Retinal pigment epithelial cell (primary cell): Measurements from ENCODE around the gene KIAA1549.

Experiments
- DNase-seq: peaks from one replicate; pipeline ENCODE4 v3.0.0-alpha.2; 2010; ENCODE audit warnings: low read depth
- H3K4me3 ChIP-seq: 2 replicates; pipeline ENCODE4 v1.5.1; 2011; ENCODE audit warnings: mild to moderate bottlenecking, low read length, control low read depth, moderate library complexity
- TF ChIP-seq, protein P1 (sequence below): conservative IDR thresholded peaks from 2 replicates; pipeline ENCODE4 v1.5.1; 2011; ENCODE audit warnings: low read depth, low read length, control low read depth, inconsistent platforms

Gene KIAA1549

GRCh38 chr7:138952791-138953190 lies 28.4 kb downstream of the KIAA1549 start:
- no peak for DNase-seq
- TF ChIP-seq, protein P1, sequence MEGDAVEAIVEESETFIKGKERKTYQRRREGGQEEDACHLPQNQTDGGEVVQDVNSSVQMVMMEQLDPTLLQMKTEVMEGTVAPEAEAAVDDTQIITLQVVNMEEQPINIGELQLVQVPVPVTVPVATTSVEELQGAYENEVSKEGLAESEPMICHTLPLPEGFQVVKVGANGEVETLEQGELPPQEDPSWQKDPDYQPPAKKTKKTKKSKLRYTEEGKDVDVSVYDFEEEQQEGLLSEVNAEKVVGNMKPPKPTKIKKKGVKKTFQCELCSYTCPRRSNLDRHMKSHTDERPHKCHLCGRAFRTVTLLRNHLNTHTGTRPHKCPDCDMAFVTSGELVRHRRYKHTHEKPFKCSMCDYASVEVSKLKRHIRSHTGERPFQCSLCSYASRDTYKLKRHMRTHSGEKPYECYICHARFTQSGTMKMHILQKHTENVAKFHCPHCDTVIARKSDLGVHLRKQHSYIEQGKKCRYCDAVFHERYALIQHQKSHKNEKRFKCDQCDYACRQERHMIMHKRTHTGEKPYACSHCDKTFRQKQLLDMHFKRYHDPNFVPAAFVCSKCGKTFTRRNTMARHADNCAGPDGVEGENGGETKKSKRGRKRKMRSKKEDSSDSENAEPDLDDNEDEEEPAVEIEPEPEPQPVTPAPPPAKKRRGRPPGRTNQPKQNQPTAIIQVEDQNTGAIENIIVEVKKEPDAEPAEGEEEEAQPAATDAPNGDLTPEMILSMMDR, result no peak
- H3K4me3 ChIP-seq, result no peak overlapping the region

DNA sequence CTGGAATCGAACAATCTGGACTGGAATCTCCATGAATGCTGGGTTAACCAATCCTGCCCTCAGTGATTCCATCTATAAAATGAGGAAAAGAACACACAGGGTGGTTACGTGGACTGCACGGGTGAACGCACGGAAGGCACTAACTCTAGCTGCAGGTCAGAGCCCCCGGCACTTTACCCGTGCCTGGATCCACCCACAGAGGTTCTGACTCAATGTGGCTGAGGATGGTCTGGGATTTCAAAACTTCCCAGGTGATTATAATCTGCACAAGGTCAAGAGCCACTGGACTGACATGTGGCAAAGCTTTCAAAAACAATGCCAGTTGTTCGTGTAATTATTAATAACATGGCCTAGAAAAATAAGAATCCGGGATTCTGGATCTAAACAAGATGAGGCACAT lies 29.2 kb downstream of the KIAA1549 start:
- no peak overlapping the region for H3K4me3 ChIP-seq
- no peak for DNase-seq
- TF ChIP-seq, protein P1, result no peak

DNA sequence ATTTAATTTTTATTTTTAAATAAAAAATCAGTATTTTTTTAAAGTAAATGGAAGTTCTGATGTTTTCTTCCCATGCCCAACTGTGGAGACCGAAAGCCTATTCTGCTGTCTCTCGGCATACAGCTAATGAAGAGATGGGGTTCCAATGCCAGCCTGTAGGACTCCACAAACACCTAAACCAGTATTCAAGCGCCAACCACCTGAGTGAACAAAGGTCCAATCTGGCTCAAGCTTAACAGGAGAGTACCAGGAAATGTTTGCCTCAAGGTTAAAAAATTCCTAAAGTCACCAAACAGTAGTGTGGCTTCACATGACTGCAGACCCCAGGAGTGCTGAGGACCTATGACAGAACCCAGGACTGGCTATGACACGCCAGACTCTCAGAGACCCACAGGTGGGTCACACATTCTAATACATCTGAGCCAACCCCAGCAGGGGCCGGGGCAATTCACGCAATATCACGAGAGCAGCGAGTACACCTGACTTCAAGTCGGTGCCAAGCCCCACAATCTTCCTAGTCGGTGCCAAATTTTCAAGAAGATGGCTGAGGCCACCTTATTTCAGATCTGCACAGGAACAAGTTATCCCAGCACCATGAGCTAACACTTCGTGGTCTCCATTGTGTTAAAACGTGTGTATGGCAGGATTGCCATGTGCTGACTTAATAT lies 31.6 kb downstream of the KIAA1549 start:
- TF ChIP-seq, protein P1, result no peak
- H3K4me3 ChIP-seq, result no peak overlapping the region

GRCh38 chr7:138948403-138948802 lies 32.8 kb downstream of the KIAA1549 start:
- DNase-seq, result no peak
- no peak overlapping the region for H3K4me3 ChIP-seq
- TF ChIP-seq, protein P1, result no peak

More for the DNA sequence above, 31.6 kb downstream of the KIAA1549 start:
- DNase-seq, result no peak

GRCh38 chr7:138945821-138946220 lies 35.4 kb downstream of the KIAA1549 start:
- no peak for DNase-seq
- no peak overlapping the region for H3K4me3 ChIP-seq
- TF ChIP-seq, protein P1, result no peak

DNA sequence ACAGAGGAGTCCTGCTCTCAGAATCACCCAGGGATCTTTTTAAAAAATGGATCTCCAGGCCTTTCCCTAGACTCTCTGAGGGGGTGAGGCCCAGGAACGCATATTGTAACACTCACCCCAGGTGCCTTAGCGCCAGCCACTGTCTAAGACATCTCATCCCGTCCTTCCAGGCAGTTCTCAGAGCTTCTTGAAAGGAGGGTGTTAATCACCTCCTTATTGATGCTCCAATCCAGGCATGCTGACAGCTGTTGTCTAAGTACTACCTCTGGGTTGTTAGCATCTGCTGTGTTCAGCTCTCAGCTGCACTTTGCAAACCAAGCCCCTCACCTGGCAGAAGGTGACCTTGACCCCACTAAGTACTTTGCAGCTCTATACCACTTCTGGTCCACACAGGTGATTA lies 36.0 kb downstream of the KIAA1549 start:
- TF ChIP-seq, protein P1, result no peak
- no peak for DNase-seq
- H3K4me3 ChIP-seq, result no peak overlapping the region

DNA sequence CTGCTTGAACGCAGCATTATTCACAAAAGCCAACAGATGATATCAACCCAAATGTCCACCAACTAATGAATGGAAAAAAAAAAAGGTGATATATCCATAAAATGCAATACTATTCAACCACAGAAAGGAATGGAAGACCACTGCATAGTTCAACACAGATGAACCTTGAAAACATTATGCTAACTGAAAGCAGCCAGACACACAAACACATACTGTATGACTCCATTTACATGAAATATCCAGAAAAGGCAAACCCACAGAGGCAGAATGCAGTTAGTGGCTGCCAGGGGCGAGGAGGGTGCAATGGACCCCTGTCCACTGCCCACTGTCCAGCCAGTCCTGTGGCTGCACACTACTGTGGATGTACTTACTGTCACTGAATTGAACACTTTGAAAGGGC lies 36.6 kb downstream of the KIAA1549 start:
- H3K4me3 ChIP-seq, result no peak overlapping the region
- DNase-seq, result no peak
- TF ChIP-seq, protein P1, result no peak
